Endodermal cell (in vitro differentiated cells): ENCODE results near the gene TCP11L2. TPM values are rescaled to one million over a fixed set of nuclear protein-coding genes. Genes with fewer than 3 reads are reported as not detected.

ENCODE experiments used
- DNase-seq: peaks from one replicate; pipeline ENCODE4 v3.0.0-alpha.2; 2017
- H3K27ac ChIP-seq: 2 replicates; pipeline ENCODE4 v1.5.1; 2013; ENCODE audit warnings: mild to moderate bottlenecking, low read depth, low read length, moderate library complexity
- H3K27me3 ChIP-seq: 2 replicates; pipeline ENCODE4 v1.6.1; 2013; ENCODE audit warnings: mild to moderate bottlenecking, low read length, moderate library complexity; ENCODE audit not compliant: insufficient read depth, control insufficient read depth, poor library complexity, severe bottlenecking
- H3K36me3 ChIP-seq: 2 replicates; pipeline ENCODE4 v1.7.0; 2013; ENCODE audit warnings: mild to moderate bottlenecking, low read length, moderate library complexity; ENCODE audit not compliant: control insufficient read depth, insufficient read depth
- H3K4me1 ChIP-seq: one replicate; pipeline ENCODE4 v1.7.0; 2013; ENCODE audit warnings: low read length; ENCODE audit not compliant: control insufficient read depth, insufficient read depth
- H3K4me3 ChIP-seq: 2 replicates; pipeline ENCODE4 v1.5.1; 2013; ENCODE audit warnings: mild to moderate bottlenecking, low read length, moderate library complexity
- H3K9ac ChIP-seq: 2 replicates; pipeline ENCODE4 v1.6.1; 2013; ENCODE audit warnings: mild to moderate bottlenecking, low read length, moderate library complexity; ENCODE audit not compliant: poor library complexity, severe bottlenecking; ENCODE audit errors: extremely low read depth
- H3K9me3 ChIP-seq: 2 replicates; pipeline ENCODE4 v1.6.1; 2013; ENCODE audit warnings: mild to moderate bottlenecking, low read length, moderate library complexity; ENCODE audit not compliant: control insufficient read depth
- H3K27ac Mint-ChIP-seq: 2 replicates; pipeline ENCODE4 v1.8.0; 2020; ENCODE audit warnings: mixed read lengths
- H3K27me3 Mint-ChIP-seq: 2 replicates; pipeline ENCODE4 v1.8.0; 2021; ENCODE audit warnings: mild to moderate bottlenecking, mixed read lengths; ENCODE audit not compliant: insufficient read depth
- H3K36me3 Mint-ChIP-seq: 2 replicates; pipeline ENCODE4 v1.8.0; 2020; ENCODE audit warnings: low read depth, mixed read lengths
- H3K4me1 Mint-ChIP-seq: 2 replicates; pipeline ENCODE4 v1.8.0; 2020; ENCODE audit warnings: mixed read lengths
- H3K4me3 Mint-ChIP-seq: 2 replicates; pipeline ENCODE4 v1.8.0; 2020; ENCODE audit warnings: mild to moderate bottlenecking, moderate library complexity, mixed read lengths
- H3K9me3 Mint-ChIP-seq: 2 replicates; pipeline ENCODE4 v1.8.0; 2020; ENCODE audit warnings: mild to moderate bottlenecking, mixed read lengths
- WGBS, 2 experiments: methylation state at CpG; one replicate each; pipeline versions ENCODE4 v1.1.5 to v1.1.7; 2013; ENCODE audit warnings: missing lambda C conversion rate in 2 of 2, mixed read lengths in 1 of 2; ENCODE audit not compliant: insufficient coverage in 1 of 2, insufficient read length in 1 of 2; 5-methylcytosine and 5-hydroxymethylcytosine counted together
- total RNA-seq, 2 donors: library from RNA; stranded (reverse); fragmentation: NEBNext Ultra II Directional in 1 of 2; extraction: Animal tissue kit (Norgen Biotek cat#: 25700) in 1 of 2; gene quantifications; 2 replicates in 1 of 2; 3 replicates in 1 of 2; pipeline ENCODE4 v1.2.1, GENCODE V29; 2021
- TF ChIP-seq, protein P1 (sequence below): fragments of 200-600 bp; sonication (generic); conservative IDR thresholded peaks from 2 replicates; pipeline ENCODE4 v1.5.0; 2021; ENCODE audit warnings: antibody characterized with exemption, mild to moderate bottlenecking

The TCP11L2 gene
- total RNA-seq, 2 donors from 2014 or later = 7.8 to 15.3 TPM

DNA sequence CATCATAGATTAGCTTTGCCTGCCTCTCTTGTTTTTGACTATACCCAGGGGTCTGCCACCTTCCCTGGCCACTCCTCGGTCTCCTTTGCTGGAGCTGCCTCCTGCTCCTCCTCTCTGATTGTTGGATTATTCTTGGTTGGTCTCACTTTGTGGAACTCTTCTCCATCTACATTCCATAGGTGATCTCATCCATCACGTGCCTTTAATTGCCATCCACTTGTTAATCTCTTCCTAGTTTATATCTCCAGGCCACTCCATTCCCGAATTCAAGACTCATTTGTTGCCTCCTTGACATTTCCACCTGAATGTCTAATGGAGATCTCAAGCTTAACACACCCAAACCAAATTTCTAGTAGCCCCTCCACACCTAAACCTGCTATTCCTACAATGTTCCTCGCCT, 60.4 kb downstream of the TCP11L2 start:
- WGBS, 2 experiments = 85 to 97% methylated on average over 3 to 4 of the region's 4 CpGs
- Mint-ChIP-seq H3K27me3 (no peaks in the 10 kb centered on the region), H3K9me3 (no peaks in the 10 kb centered on the region), H3K4me3 (no peak overlapping the region), H3K27ac (no peak overlapping the region), H3K4me1 (peaks cover 5% of the 10 kb centered on the region), H3K36me3 (peaks cover 13% of the 10 kb centered on the region)
- Histone ChIP-seq H3K27me3 (no peaks in the 10 kb centered on the region), H3K36me3 (peaks cover 8% of the 10 kb centered on the region), H3K27ac (no peak overlapping the region), H3K9ac (no peak overlapping the region), H3K4me3 (no peak overlapping the region), H3K9me3 (no peaks in the 10 kb centered on the region), H3K4me1 (no peaks in the 10 kb centered on the region)
- TF ChIP-seq, protein P1, sequence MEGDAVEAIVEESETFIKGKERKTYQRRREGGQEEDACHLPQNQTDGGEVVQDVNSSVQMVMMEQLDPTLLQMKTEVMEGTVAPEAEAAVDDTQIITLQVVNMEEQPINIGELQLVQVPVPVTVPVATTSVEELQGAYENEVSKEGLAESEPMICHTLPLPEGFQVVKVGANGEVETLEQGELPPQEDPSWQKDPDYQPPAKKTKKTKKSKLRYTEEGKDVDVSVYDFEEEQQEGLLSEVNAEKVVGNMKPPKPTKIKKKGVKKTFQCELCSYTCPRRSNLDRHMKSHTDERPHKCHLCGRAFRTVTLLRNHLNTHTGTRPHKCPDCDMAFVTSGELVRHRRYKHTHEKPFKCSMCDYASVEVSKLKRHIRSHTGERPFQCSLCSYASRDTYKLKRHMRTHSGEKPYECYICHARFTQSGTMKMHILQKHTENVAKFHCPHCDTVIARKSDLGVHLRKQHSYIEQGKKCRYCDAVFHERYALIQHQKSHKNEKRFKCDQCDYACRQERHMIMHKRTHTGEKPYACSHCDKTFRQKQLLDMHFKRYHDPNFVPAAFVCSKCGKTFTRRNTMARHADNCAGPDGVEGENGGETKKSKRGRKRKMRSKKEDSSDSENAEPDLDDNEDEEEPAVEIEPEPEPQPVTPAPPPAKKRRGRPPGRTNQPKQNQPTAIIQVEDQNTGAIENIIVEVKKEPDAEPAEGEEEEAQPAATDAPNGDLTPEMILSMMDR = no peak
- DNase-seq = no peak

- WGBS, 2 experiments = 96 to 100% methylated on average over 3 to 4 of the region's 4 CpGs
- H3K4me3 Mint-ChIP-seq = no peak overlapping the region
Observed at GRCh38 chr12:106364261-106364660, 61.7 kb downstream of the TCP11L2 start.

GRCh38 chr12:106369624-106370346, 67.3 kb downstream of the TCP11L2 start:
- Mint-ChIP-seq H3K4me3 (no peak overlapping the region), H3K9me3 (peaks cover 3% of the 10 kb centered on the region), H3K4me1 (no peaks in the 10 kb centered on the region), H3K27ac (no peak overlapping the region), H3K36me3 (peaks cover 45% of the 10 kb centered on the region), H3K27me3 (no peaks in the 10 kb centered on the region)
- Histone ChIP-seq H3K36me3 (peaks cover 39% of the 10 kb centered on the region), H3K27me3 (no peaks in the 10 kb centered on the region), H3K27ac (no peak overlapping the region), H3K4me1 (no peaks in the 10 kb centered on the region), H3K9me3 (peaks cover 5% of the 10 kb centered on the region), H3K4me3 (no peak overlapping the region), H3K9ac (no peak overlapping the region)
- 93 to 100% methylated on average over 6 of the region's 6 CpGs for WGBS, 2 experiments
- TF ChIP-seq, protein P1 = no peak
- DNase-seq = no peak

More at GRCh38 chr12:106364261-106364660, 61.7 kb downstream of the TCP11L2 start:
- no peaks in the 10 kb centered on the region for H3K4me1 Mint-ChIP-seq
- H3K9ac ChIP-seq = no peak overlapping the region
- H3K9me3 ChIP-seq = no peaks in the 10 kb centered on the region
- H3K4me1 ChIP-seq = no peaks in the 10 kb centered on the region
- H3K27ac Mint-ChIP-seq = no peak overlapping the region
- no peaks in the 10 kb centered on the region for H3K9me3 Mint-ChIP-seq
- no peak for DNase-seq
- no peaks in the 10 kb centered on the region for H3K27me3 Mint-ChIP-seq
- H3K27me3 ChIP-seq = no peaks in the 10 kb centered on the region
- H3K4me3 ChIP-seq = no peak overlapping the region
- peaks cover 14% of the 10 kb centered on the region for H3K36me3 Mint-ChIP-seq
- TF ChIP-seq, protein P1 = no peak
- no peak overlapping the region for H3K27ac ChIP-seq
- peaks cover 15% of the 10 kb centered on the region for H3K36me3 ChIP-seq
